ENCODE measurements around the gene FAM237A.

The FAM237A gene

DNA sequence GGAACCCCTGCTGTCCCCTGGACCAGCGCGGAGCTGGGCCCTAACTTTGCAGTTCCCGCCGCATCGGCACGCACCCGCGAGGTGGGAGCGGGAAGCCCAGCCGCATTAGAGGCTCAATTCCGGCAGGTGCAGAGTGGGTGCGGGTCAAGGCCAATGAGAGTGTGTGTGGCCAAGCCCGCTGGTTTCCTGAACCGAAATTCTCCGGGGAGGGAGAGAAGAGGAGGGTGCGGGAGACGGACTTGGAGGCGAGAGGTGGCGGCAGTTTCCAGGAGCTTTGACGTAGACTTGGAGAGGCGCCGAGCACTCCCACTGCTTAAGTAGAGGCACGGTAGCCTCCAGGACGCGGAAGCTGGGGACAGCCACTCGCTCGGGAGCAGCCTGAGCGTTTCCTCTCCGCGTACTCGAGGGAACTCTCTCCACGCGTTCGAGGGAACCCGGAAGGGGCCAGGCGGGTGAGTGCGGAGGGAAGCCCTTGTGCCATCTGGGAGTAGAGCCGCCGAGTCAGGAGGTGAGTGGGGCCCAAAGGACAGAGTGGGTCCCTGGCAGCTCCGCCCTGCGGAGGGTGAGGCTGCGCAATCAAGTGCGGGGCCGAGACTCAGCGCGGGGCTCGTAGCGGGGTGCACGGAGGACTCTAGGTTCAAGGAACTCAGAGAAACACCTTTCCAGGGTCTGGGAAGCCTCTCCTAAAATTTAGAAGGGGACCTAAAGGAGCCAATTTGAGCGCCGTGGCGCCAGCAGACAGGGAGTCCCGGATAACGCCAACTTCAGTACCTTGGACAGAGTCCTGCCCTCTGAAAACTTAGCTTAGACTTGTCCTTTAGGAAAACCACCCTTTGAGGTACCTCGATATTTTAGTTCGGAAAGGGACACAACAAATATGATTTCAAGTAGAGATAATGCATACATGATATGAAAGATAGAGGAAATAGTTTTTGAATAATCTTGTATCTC is at the start of gene FAM237A:
TSS of gene FAM237A (plus strand) at position 413 of the 951 bp plus-strand sequence. CDS start 1,750 bp downstream, outside the sequence.
- DNase-seq (ENCODE audit: low read depth, low spot score) = peak; percentile 52

- DNase-seq (ENCODE audit: low read depth, low spot score) = no peak
Measured at GRCh38 chr2:206597717-206598218, 44.5 kb upstream of the FAM237A start.

- no peak for DNase-seq (ENCODE audit: low read depth, low spot score)
Measured at GRCh38 chr2:206603243-206603642, 39.0 kb upstream of the FAM237A start.

DNA sequence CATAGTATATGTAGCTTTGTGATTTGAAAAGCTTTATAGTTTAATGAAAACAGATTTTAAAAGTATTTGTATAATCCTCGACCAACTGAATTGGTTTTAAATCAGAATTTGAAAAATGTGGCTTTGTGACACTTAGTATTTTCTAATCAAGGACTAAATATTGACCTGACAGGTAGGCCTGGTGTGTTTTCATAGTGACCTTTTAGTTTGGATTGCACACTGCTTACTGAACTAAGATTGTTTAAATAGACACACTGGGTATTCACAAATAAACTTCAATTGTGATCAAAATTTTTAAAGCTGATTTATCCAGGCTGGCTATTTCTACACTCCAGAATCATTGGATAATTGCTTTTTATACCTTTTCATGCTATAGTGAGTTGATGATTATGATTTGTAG is 31.8 kb upstream of the FAM237A start:
- DNase-seq (ENCODE audit: low read depth, low spot score) = no peak

GRCh38 chr2:206611191-206611590 is 31.1 kb upstream of the FAM237A start:
- DNase-seq (ENCODE audit: low read depth, low spot score) = no peak

DNA sequence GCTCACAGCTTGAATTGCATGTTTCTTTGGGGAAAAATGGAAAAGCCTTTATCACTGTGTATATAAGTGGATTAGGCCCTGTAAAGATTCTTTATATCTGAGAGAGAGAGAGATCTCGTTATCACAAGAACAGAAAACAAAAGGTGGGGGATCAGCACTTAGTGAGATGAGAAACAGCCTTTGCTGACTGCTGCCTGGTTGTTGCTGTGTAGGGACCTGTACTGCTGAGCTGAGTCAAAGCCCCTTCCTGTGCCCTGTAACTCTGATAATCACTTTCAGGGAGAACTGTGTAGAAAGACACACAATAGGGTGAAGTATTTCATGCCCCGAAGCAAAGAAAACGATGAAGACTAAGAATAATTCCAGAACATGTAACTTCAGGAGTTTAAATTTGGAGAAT is 30.6 kb upstream of the FAM237A start:
- DNase-seq (ENCODE audit: low read depth, low spot score) = no peak

DNA sequence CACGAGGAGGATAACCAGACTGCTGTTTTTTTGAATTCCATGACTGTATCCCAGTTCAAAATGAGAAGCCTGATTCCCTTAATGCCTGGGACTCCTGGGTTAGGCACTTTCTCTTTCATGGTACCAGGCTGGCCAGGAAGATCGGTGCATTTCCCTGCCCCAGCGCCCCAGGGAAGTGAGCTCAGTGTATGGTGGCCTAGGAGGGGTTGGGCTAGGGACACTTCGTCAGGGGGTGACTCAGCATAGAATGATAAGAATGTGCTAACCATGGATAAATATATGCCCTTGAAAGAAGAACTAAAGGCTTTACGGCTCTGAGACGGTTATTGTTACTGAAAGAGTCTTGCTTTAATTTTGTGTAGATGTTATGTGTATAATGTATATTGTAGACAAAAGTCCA is 27.5 kb upstream of the FAM237A start:
- no peak for DNase-seq (ENCODE audit: low read depth, low spot score)

- no peak for DNase-seq (ENCODE audit: low read depth, low spot score)
Measured at GRCh38 chr2:206615417-206616089, 26.7 kb upstream of the FAM237A start.

DNA sequence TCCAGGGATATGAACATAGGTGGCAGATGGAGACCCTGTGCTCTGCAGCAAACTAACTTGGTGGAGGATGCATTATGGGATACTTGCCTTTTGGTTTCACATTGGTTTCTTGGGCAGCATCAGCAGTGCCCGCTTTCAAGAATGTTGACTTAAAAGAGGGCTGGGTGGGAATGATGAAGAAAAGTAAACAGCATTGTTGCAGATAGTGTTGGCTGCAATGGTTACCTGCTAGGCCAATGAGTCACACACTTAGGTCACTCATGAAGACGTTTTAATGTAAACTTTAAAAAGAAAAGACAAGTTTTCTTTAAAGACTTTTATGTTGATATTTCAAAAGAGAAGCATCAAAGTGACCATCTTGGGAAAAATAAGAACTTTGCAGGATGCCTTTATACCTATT is 26.1 kb upstream of the FAM237A start:
- no peak for DNase-seq (ENCODE audit: low read depth, low spot score)

- DNase-seq (ENCODE audit: low read depth, low spot score) = no peak
Measured at GRCh38 chr2:206619011-206619410, 23.3 kb upstream of the FAM237A start.

DNA sequence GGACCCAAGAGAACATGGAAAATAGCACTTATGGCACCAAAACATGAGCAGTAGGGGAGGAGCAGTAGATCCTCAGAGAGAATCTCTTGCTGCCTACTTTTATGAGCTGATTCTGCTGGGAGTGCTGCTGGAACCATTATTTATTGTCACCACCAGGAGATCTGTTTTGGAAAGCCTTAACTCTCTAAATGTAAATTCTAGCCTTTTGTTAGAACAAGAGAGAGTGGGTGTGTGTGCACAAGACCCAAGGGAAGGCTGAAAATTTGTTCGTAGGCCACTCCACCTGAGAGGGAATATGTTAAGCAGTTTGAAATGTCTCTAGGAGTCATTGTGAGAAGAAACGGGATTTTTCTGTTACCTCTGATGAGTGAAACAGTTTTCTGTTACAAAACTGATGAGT is 16.2 kb upstream of the FAM237A start:
- DNase-seq (ENCODE audit: low read depth, low spot score) = no peak

- DNase-seq (ENCODE audit: low read depth, low spot score) = no peak
Measured at GRCh38 chr2:206627632-206628031, 14.7 kb upstream of the FAM237A start.

DNA sequence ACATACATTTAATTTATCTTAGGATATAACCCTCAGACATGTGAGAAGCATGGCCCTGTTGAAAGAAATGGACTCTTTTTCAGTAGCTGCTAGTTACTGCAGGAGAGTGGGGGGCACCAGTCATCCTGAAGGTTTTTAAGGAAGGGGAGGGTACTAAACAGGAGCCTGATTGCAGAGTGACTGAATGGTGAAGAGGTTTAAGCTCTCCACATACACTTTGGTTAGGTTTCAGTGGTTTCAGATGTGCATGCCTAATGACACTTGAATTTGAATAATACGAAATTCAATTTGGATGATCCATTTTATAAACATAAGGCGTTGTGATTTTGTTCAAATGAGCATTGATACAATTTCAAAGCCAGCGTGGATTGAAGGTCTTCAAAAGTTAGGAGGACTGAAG is 10.9 kb upstream of the FAM237A start:
- no peak for DNase-seq (ENCODE audit: low read depth, low spot score)

DNA sequence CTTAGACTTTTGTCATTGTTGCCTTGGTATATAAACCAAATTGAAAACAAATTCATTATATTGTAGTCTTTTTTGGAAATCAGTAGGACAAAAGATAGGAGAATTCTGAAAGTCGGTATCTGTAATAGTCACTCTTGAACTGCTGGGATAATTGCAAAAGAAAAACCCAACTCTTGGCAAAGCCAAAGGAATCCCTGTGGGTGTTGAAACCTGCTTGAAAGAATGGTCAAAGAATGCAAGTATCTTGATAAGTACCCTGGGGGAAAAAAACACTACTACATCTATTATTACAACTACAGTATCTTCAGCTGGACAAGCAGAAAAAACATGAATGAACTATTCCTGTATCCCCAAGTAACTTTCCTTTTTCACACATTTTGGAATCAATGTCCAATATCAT is 7.3 kb upstream of the FAM237A start:
- no peak for DNase-seq (ENCODE audit: low read depth, low spot score)

- DNase-seq (ENCODE audit: low read depth, low spot score) = no peak
Measured at GRCh38 chr2:206639636-206640035, 2.7 kb upstream of the FAM237A start.

DNA sequence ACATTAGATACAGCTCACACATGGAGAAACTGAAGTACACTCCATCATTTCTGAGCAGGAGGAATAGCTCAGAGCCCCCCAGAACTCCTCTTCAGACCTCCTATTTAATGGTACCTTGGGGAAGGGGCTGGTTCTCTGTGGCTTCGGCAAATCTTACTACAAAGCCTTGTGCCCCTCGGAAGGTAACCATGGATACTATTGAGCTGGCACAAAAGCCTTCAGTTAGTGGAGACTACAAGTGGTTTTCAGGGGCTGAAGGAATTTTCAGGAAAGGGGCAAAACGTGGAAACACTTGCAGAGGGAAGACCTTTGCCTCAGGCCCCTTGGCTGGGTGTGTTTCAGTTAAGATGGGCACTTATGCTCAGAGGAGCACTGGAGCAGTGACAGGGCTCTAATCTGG is 1.1 kb upstream of the FAM237A start:
- no peak for DNase-seq (ENCODE audit: low read depth, low spot score)

- DNase-seq (ENCODE audit: low read depth, low spot score) = no peak
Measured at GRCh38 chr2:206647985-206648384, 5.7 kb downstream of the FAM237A start.

DNA sequence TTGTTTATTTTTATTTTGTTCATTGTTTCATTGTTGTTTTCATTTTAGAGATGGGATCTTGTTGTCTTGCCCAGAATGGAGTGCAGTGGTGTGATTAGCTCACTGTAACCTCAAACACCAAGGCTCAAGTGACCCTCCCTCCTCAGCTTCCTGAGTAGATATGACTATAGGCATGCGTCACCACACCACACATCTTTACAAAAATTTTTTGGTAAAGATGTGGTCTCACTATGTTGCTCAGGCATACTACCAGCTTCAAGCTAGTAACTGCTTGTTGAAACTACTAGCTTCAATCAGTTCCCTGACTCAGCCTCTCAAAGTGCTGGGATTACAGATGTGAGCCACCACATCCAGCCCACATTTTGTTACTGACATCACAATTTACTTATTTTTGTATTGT is 14.8 kb downstream of the FAM237A start:
- DNase-seq (ENCODE audit: low read depth, low spot score) = no peak

DNA sequence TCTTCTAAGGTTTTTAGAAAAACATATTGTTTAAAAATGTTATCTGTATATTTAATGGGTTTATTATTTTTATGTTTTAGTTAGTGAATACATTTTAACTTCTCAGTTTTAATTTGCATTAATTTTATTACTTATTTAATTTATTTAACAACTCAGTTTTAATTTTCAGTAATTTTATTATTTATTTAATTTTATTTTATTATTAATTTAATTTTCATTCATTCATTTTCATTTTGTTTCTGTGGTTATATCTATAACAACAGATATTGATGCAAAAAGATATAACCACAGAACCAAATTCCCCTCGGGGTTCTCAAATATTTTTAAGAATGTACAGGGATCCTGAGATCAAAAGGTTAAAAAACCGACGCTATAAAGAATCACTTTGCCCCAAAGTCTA is 23.0 kb downstream of the FAM237A start:
- no peak for DNase-seq (ENCODE audit: low read depth, low spot score)

DNA sequence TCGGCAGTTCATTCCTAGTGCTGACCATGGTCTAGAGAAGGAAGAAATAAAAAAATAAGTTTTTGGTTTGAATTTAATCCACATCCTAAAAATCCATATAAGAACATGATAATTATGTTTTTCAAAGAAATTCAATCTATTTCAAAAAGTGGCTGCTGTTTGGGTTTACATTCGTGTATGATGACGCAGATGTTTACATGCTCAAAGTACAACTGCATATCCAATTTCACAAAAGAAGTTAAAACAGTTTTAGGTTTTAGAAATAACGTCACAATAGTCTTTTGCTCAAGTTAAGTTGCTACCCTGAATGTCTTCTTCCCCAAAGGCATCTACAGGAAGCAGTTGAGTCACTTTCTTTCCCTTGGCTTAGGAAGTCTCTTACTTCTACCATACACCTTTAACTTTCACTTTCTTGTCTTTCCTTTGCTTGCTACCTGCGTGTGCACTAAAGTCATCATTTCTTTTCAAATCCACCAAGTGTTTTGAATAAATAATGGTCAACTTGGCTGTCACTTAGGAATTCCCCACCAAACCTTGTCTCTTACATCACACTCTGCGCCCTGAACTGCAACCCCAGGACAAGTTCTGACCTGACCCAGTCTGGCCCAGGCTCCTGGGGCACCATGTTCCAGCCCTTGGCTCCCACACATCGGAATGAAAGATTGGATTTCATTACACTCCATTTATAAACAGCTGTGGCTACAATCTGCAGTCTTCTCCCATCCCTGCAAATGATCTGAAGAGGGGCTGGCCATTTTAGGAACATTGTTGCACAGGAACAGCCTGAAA is 28.4 kb downstream of the FAM237A start:
- no peak for DNase-seq (ENCODE audit: low read depth, low spot score)

- no peak for DNase-seq (ENCODE audit: low read depth, low spot score)
Measured at GRCh38 chr2:206683546-206683945, 41.3 kb downstream of the FAM237A start.

DNA sequence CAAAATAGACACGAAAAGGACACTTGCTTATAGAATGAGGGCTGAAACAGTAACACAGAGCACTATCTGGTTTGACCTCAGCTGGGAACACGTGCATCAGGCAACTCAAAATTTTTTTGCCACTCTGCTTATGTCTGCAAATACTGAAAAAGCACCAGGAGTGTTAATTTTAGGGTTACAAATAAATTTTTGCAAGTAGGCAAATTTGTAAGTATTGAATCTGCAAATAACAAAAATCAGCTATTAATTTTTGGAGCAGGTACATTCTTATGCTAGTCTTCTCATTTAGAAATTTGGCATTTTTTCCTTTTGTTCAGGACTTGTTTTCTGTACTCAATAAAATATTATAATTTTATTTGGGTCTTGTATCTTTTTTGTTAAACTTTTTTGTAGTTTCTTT is 46.2 kb downstream of the FAM237A start:
- DNase-seq (ENCODE audit: low read depth, low spot score) = no peak
